ENCODE results near the gene GARS1.
"Not testable (repeated sequence)": the region's sequence is repeated elsewhere in the genome, so short reads cannot be mapped to it uniquely, and the experiment has no call there.

GARS1 gene

DNA sequence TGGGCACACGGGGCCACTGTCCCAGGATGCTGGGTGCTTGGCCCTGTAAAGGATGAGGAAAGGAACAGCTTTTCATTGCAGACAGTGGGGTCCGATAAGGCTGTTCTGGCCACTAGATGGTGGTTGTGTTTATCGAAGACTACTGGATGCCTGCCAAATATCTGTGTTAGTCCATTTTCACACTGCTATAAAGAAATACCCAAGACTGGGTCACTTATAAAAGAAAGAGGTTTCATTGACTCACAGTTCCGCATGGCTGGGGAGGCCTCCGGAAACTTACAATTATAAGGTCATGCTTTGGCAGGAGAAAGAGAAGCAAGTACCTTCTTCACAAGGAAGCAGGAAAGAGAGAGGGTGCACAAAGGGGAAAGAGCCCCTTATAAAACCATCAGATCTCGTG, 32.2 kb upstream of the GARS1 start:
- no peak for TF ChIP-seq CTCF (IDR thresholded peaks at IDR 0.05; ENCODE audit: insufficient read depth, low read depth, low read length, missing control alignments)
- H3K4me3 ChIP-seq (ENCODE audit: low read depth, low read length), result no peak overlapping the region
- no peak for DNase-seq (ENCODE audit: low read depth)

GRCh38 chr7:30562909-30563308, 31.8 kb upstream of the GARS1 start:
- H3K4me3 ChIP-seq (ENCODE audit: low read depth, low read length), result no peak overlapping the region
- no peak for TF ChIP-seq CTCF (IDR thresholded peaks at IDR 0.05; ENCODE audit: insufficient read depth, low read depth, low read length, missing control alignments)
- no peak for DNase-seq (ENCODE audit: low read depth)

DNA sequence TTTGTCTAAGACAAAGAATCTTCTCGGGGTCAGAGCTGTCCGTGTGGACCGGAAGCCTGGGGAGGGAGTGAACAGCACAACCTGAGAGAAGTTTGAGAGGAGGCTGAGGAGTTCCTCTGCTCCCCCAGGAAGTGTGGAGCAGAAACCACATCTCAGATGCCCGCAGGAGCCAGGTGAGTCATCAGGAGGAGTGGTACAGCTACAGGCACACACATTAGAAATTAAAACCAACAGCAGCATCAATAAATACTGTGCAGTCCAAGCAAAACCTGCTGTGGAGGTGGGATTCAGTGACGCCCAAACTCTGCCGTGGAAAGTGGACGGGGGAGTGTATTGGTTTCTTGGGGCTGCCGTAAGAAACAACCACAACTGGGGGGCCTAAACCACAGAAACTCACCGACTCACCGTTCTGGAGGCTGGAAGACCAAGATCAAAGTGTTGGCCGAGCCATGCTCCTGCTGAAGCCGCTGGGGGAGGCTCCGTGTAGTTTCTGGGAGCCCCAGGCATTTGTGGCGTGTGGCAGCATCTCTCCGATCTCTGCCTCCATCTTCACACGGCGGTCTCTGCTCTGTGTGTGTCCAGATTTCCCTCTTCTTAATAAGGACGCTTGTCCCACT, 31.2 kb upstream of the GARS1 start:
- DNase-seq (ENCODE audit: low read depth), result no peak
- no peak overlapping the region for H3K4me3 ChIP-seq (ENCODE audit: low read depth, low read length)
- TF ChIP-seq CTCF (IDR thresholded peaks at IDR 0.05; ENCODE audit: insufficient read depth, low read depth, low read length, missing control alignments), result no peak

DNA sequence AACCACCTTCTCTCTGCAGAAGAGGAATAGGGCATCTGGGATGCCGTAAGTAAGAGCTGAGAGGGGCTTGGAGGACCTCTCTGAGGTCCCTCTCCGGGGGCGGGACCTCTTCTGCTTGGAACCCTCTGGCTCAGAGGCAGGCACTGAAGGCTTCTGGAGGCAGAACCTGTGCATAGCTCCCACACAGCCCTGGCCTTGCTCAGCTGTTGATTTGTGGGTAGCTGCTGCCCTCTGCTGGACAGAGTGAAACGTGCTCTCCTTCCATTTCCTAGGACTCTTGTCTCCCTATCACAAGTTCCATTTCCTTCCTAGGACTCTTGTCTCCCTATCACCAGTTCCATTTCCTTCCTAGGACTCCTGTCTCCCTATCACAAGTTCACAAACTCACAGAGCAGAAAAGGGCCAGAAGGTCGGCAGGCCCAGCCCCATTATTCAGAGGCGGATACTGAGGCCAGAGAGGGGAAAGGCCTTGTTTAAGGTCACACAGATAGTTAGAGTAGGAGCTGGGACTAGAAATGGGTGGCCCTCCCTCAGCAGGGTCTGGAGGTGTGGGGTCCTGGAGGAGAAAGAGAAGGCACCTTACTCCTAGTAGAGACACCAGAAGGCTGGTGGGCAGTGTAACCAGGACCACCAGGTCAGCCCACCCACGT, 30.3 kb upstream of the GARS1 start:
- H3K4me3 ChIP-seq (ENCODE audit: low read depth, low read length), result no peak overlapping the region
- peak; percentile 85 for DNase-seq (ENCODE audit: low read depth)
- TF ChIP-seq CTCF (IDR thresholded peaks at IDR 0.05; ENCODE audit: insufficient read depth, low read depth, low read length, missing control alignments), result peak; percentile 85

- TF ChIP-seq CTCF (IDR thresholded peaks at IDR 0.05; ENCODE audit: insufficient read depth, low read depth, low read length, missing control alignments), result no peak
- DNase-seq (ENCODE audit: low read depth), result no peak
- no peak overlapping the region for H3K4me3 ChIP-seq (ENCODE audit: low read depth, low read length)
Observed at GRCh38 chr7:30566596-30566995, 28.1 kb upstream of the GARS1 start.

GRCh38 chr7:30567081-30567480, 27.6 kb upstream of the GARS1 start:
- no peak for TF ChIP-seq CTCF (IDR thresholded peaks at IDR 0.05; ENCODE audit: insufficient read depth, low read depth, low read length, missing control alignments)
- H3K4me3 ChIP-seq (ENCODE audit: low read depth, low read length), result no peak overlapping the region
- DNase-seq (ENCODE audit: low read depth), result no peak

GRCh38 chr7:30570238-30570637, 24.4 kb upstream of the GARS1 start:
- not testable (repeated sequence) for H3K4me3 ChIP-seq (ENCODE audit: low read depth, low read length); DNase-seq (ENCODE audit: low read depth)
